Loucy (cell line): ENCODE data around the gene MTF2.

Source experiments
- EZH2phosphoT487 ChIP-seq: fragments of 200-600 bp; IDR thresholded peaks from 2 replicates; pipeline ENCODE4 v1.6.1; 2018; ENCODE audit warnings: antibody characterized with exemption, mild to moderate bottlenecking, moderate library complexity, borderline replicate concordance
- TF ChIP-seq, protein P1 (sequence below): fragments of 200-600 bp; sonication (generic); conservative IDR thresholded peaks from 2 replicates; pipeline ENCODE4 v1.5.1; 2014; ENCODE audit warnings: mild to moderate bottlenecking, antibody characterized with exemption, low read length

DNA sequence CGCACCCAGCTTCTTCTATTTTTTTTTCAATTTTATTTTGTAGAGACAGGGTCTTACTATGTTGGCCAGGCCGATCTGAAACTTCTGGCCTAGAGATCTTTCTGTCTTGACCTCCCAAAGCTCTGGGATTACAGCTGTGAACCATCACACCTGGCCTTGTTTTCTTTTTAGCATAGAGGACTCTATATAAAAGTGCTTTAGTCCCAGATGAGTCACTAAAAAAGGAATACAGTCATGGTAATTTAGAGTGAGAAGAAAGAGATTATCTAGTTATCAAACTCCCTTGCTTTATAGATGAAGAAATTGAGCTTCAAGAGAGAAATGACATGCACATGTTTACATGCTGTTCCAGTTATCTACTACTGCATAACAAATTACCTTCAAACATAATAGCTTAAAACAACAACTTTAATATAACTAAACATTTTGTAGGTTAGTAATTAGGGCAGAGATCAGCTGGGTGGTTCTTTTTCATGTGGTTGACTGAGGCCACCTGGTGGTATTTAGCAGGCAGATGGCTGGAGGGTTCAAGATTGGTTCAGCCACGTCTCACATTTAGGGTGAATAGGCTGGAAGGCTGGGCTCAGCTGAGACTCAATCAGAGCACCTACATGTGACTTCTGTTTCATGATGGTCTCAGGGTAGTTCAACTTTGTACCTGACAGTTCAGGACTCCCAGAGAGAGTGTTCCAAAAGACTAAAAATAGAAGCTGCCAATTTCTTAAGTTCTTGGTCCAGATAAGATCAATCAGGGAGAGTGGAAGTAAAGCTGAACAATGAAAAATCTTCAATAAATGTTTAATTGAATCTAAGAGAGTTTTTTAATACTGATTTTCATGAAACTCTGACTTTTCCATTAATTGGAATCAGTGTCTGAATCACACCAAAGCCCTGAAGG lies 16.9 kb upstream of the MTF2 start:
- TF ChIP-seq, protein P1, sequence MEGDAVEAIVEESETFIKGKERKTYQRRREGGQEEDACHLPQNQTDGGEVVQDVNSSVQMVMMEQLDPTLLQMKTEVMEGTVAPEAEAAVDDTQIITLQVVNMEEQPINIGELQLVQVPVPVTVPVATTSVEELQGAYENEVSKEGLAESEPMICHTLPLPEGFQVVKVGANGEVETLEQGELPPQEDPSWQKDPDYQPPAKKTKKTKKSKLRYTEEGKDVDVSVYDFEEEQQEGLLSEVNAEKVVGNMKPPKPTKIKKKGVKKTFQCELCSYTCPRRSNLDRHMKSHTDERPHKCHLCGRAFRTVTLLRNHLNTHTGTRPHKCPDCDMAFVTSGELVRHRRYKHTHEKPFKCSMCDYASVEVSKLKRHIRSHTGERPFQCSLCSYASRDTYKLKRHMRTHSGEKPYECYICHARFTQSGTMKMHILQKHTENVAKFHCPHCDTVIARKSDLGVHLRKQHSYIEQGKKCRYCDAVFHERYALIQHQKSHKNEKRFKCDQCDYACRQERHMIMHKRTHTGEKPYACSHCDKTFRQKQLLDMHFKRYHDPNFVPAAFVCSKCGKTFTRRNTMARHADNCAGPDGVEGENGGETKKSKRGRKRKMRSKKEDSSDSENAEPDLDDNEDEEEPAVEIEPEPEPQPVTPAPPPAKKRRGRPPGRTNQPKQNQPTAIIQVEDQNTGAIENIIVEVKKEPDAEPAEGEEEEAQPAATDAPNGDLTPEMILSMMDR = peak; percentile 81
- TF ChIP-seq EZH2phosphoT487 = no peak
